Measurements from ENCODE around the gene ADCY4.

Gene ADCY4

DNA sequence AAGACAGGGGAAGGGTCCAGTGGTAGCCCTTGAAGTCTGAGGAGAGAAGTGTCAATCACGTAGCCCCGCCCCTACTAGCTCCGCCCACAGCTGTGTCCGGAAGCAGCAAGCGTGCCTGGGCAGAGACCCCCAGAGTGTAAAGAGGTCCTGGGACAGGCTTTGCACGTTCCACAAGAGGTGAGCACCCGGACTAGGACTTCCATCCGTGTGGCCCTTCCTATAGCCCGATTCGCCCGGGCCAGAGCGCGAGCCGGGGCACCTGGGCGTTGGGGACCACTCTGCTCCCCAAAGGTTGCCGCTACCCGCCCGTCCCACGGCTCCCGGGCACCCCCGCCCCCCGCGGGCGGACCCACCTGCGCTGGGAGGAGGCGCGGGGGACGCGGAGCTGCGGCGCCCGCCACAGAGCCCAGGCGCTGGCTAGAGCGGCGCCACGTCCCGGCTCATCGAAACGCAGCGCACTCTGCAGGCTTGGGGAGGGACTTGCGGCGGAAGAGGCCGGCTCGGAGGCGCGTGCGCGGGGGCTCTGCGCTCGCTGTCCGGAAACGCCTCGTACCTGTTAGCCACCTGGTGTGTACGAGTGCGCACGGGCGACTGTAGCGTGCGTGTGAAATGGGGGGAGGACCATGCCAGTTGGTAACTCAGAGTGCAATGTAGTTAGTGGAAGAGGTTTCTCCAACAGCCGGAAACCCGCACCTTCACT lies 63.6 kb downstream of the ADCY4 start, which contains the start of gene RABGGTA:
TSS of gene RABGGTA (minus strand) at position 464 of the 700 bp plus-strand sequence. CDS start 482 bp downstream, outside the sequence.
- DNase-seq: peak; percentile 90

DNA sequence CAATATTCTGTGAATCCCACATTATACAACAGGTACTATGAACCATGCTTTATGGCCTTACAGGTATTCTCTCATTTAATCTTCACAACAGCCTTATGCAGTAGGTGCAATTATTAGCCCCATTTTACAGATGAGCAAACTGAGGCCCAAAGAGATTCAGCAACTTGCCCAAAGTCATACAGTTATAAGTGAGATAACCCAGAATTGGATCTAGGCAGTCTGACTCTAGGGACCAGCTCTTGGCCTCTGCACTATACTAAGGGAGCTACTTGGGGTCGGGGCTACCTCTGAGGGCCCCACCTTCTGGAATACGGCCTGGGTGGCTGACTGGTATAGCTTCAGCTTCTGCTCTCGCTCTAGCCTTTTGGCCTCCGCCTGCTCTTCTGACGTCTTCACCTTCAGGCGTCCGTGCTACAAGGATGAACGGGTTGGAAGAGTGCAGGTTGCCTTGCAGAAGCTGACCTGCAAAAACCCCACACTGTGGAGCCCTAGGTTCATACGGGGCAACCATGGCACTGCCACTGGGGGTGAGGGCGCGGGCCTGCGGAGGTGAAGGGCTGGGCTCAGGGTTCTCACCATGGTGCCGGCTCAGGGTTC lies 64.2 kb downstream of the ADCY4 start:
- DNase-seq: no peak

DNA sequence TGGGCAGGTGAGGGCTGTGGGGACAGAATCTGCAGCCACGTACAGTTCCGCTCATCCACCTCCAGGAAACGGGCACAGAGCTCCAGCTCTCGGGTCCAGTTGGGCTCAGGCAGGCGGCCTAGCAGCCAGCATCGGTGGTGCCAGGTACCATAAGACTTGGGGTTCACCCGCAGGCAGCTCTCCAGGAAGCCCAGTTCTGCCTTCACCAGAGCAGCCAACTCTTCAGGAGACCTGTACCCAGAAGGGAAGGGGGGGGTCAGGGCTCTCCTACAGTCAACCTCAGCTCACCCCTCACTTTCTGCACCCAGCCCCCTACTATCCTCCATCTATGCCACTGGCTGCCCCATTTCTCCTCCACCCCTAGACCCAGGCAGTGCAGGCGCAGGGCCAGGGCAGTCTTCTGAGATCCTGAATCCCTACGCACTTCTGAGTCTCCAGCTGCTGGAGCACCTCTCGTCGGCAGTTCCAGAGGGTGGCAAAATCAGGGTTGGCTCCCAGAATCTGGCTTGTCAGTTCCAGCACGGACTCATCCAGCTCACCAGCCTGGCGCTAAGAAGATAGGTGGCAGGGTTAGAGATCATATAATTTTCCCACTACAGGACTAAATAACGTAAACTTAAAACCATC lies 64.8 kb downstream of the ADCY4 start:
- no peak for DNase-seq

DNA sequence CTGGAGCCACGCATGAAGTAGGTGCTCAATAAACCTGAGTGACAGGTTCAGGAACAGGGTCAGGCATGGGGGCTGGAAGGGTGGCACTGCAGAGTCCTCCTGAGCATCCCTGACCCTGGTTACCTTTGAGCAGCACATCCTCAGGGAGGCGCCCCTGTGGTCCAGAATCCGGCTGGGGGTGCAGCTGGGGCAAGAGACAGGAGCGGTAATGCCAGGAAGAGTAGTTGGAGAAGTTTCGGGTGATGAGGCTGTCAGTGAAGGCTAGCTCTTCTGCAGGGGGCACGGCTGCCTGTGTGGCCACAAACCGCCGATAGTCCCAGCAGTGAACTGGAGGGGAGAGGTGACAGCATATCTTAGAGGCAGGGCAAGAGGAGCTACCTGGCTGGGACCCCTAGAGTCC lies 65.5 kb downstream of the ADCY4 start:
- no peak for DNase-seq
